OCI-LY7 (cell line): ENCODE measurements around the gene SPSB1. TPM values are rescaled to one million over a fixed set of nuclear protein-coding genes. Genes with fewer than 3 reads are reported as not detected.

Source experiments
- BruUV-seq: library from RNA; stranded (reverse); fragments of 400-500 nt; replicated peaks from 2 replicates; lab custom pipeline; 2021; lab: Mats Ljungman, UMichigan
- CTCF ChIA-PET: fragments of 300-600 bp; sonication (Branson Sonifier 250); formaldehyde crosslinking; loops from one replicate; lab custom pipeline; 2022; ENCODE audit warnings: antibody characterized with exemption; ENCODE audit not compliant: unreplicated experiment; lab: Charles Lee
- POLR2A ChIA-PET: fragments of 300-600 bp; sonication (Branson Sonifier 250); formaldehyde crosslinking; loops from one replicate; lab custom pipeline; 2022; ENCODE audit warnings: antibody characterized with exemption; lab: Charles Lee
- DNase-seq: peaks from one replicate; pipeline ENCODE4 v3.0.0-alpha.2; 2015; ENCODE audit warnings: low spot score
- H2AFZ ChIP-seq: fragments of 200-600 bp; sonication (generic), shearing (Covaris generic); 2 replicates; pipeline ENCODE4 v1.6.1; 2014; ENCODE audit warnings: mild to moderate bottlenecking, antibody characterized with exemption, low read length, moderate library complexity
- H3K27ac ChIP-seq: fragments of 200-600 bp; sonication (generic); 2 replicates; pipeline ENCODE4 v1.5.1; 2014; ENCODE audit warnings: mixed run types, low read depth, mild to moderate bottlenecking, moderate library complexity, low read length, inconsistent platforms; ENCODE audit not compliant: poor library complexity, severe bottlenecking
- H3K36me3 ChIP-seq: fragments of 200-600 bp; sonication (generic); 2 replicates; pipeline ENCODE4 v1.6.1; 2014; ENCODE audit warnings: mild to moderate bottlenecking, antibody characterized with exemption, low read length, moderate library complexity, mixed read lengths; ENCODE audit not compliant: insufficient read depth
- H3K4me1 ChIP-seq: fragments of 200-600 bp; sonication (generic); 2 replicates; pipeline ENCODE4 v1.5.1; 2014; ENCODE audit warnings: mild to moderate bottlenecking, low read length; ENCODE audit not compliant: insufficient read depth, poor library complexity, severe bottlenecking
- H3K4me2 ChIP-seq: fragments of 200-600 bp; sonication (generic); 2 replicates; pipeline ENCODE4 v1.6.1; 2014; ENCODE audit warnings: mild to moderate bottlenecking, low read length
- H3K4me3 ChIP-seq: fragments of 200-600 bp; sonication (generic); 2 replicates; pipeline ENCODE4 v1.5.1; 2014; ENCODE audit warnings: mild to moderate bottlenecking, low read depth, low read length; ENCODE audit not compliant: poor library complexity, severe bottlenecking
- H3K79me2 ChIP-seq: fragments of 200-600 bp; sonication (generic); 2 replicates; pipeline ENCODE4 v1.6.1; 2016; ENCODE audit warnings: low read depth, mild to moderate bottlenecking, low read length, moderate library complexity, mixed read lengths; ENCODE audit not compliant: insufficient read depth
- H3K9me2 ChIP-seq: fragments of 200-600 bp; sonication (generic); 2 replicates; pipeline ENCODE4 v1.6.1; 2016; ENCODE audit warnings: mild to moderate bottlenecking, low read length, mixed read lengths; ENCODE audit not compliant: insufficient read depth
- H3K9me3 ChIP-seq: fragments of 200-600 bp; sonication (generic); 2 replicates; pipeline ENCODE4 v1.6.1; 2014; ENCODE audit warnings: mild to moderate bottlenecking, mixed run types, low read length, mixed read lengths
- H4K20me1 ChIP-seq: fragments of 200-600 bp; sonication (generic); 2 replicates; pipeline ENCODE4 v1.6.1; 2014; ENCODE audit warnings: mild to moderate bottlenecking, antibody characterized with exemption, low read length, moderate library complexity, mixed read lengths; ENCODE audit not compliant: insufficient read depth
- EZH2phosphoT487 ChIP-seq: fragments of 200-600 bp; sonication (generic); IDR thresholded peaks from 2 replicates; pipeline ENCODE4 v1.6.1; 2018; ENCODE audit warnings: low read depth, borderline replicate concordance, mild to moderate bottlenecking, mixed run types, antibody characterized with exemption, low read length, moderate library complexity, mixed read lengths
- intact Hi-C: fragments of 100-400 bp; cut with micrococcal nuclease; formaldehyde crosslinking; loops from one replicate; pipeline ENCODE4 v1.10.0; 2022; ENCODE audit not compliant: unreplicated experiment
- total RNA-seq, 2 experiments: library from RNA; depleted of rRNA in 1 of 2; stranded (reverse); fragments of >200 nt in 1 of 2; shearing (Covaris generic) in 1 of 2; gene quantifications; 2 replicates each; pipeline ENCODE4 v1.2.3, GENCODE V29; 2014 to 2022
- TF ChIP-seq, protein P1 (sequence below): fragments of 200-600 bp; sonication (generic); conservative IDR thresholded peaks from 2 replicates; pipeline ENCODE4 v1.5.1; 2014; ENCODE audit warnings: mild to moderate bottlenecking, antibody characterized with exemption, low read length, moderate library complexity, mixed read lengths

The SPSB1 gene
- total RNA-seq, 2 experiments from 2014 or later: 1.2 to 14.0 TPM

DNA sequence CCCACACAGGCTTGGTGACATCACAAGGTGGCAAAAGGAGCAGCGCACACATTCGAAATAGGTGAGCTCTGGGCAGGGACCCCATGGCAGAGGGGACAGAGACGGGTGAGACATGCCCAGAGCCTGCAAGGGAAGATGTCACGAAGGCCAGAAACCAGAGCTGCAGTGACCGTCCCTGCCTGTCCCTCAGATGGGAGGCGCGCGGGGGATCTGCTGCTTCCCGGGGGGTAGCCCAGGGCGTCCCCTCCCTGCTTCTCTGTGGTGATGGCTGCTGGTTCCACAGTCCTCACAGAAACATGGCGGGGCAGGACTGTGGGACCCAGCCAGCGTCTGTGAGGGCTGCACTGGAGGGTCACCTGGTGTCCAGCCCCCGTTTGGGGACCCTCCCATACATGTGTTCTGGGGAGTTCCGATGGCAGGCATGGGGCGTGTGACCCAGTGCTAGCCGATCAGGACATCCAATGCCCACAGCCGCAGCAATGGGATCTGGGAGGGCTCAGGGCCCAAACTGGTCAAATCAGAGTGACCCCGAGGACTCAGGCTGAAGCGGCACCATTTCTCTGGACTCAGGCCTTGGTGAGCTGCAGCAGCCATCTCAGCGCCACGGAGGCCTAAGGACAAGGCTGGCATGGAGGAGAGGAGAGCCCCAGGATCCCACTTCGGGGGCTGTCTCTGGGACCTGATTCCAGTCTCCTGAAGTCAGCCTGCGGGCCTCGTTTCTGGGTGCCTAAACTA lies 20.7 kb upstream of the SPSB1 start:
- Histone ChIP-seq H4K20me1 (no peaks in the 10 kb centered on the region), H3K9me2 (no peaks in the 10 kb centered on the region), H3K4me1 (peaks cover 6% of the 10 kb centered on the region), H3K79me2 (no peaks in the 10 kb centered on the region), H3K4me2 (no peak overlapping the region), H3K36me3 (no peaks in the 10 kb centered on the region), H3K4me3 (no peak overlapping the region), H3K9me3 (no peaks in the 10 kb centered on the region), H2AFZ (no peak overlapping the region), H3K27ac (no peak overlapping the region)
- no TSS peak for BruUV-seq
- intact Hi-C loops: no loop called here
- DNase-seq: no peak
- POLR2A ChIA-PET: no interaction called here
- CTCF ChIA-PET: interaction anchor here (0.6 kb wide), 1 partner anchor 248 kb away, joined by 3 read pairs; no protein-coding TSS in a partner anchor
- TF ChIP-seq EZH2phosphoT487: no peak
- TF ChIP-seq, protein P1, sequence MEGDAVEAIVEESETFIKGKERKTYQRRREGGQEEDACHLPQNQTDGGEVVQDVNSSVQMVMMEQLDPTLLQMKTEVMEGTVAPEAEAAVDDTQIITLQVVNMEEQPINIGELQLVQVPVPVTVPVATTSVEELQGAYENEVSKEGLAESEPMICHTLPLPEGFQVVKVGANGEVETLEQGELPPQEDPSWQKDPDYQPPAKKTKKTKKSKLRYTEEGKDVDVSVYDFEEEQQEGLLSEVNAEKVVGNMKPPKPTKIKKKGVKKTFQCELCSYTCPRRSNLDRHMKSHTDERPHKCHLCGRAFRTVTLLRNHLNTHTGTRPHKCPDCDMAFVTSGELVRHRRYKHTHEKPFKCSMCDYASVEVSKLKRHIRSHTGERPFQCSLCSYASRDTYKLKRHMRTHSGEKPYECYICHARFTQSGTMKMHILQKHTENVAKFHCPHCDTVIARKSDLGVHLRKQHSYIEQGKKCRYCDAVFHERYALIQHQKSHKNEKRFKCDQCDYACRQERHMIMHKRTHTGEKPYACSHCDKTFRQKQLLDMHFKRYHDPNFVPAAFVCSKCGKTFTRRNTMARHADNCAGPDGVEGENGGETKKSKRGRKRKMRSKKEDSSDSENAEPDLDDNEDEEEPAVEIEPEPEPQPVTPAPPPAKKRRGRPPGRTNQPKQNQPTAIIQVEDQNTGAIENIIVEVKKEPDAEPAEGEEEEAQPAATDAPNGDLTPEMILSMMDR: no peak

DNA sequence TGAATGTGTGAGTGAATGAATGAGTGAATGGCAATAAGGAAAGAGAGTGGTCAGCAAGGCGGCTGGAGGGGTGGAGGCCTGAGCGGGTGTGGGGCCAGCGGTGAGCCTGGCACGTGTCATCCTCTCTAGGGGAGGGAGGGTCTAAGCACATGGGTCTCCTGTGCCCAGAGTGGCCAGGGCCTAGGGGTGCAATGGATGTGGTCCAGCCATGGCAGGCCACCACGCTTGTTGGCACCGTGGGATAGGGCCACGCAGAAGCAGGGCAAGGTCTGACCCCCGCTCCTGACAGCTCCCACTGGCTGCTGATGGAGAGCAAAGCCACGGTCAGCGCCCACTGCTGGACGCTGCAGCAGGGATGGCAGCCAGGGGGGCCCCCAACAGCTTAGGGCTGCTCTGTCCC lies 19.5 kb upstream of the SPSB1 start:
- ChIA-PET CTCF (no interaction called here), POLR2A (no interaction called here)
- Histone ChIP-seq H3K4me2 (no peak overlapping the region), H3K4me1 (peaks cover 6% of the 10 kb centered on the region), H3K79me2 (no peaks in the 10 kb centered on the region), H2AFZ (no peak overlapping the region), H3K9me3 (no peaks in the 10 kb centered on the region), H3K4me3 (no peak overlapping the region), H4K20me1 (no peaks in the 10 kb centered on the region), H3K36me3 (no peaks in the 10 kb centered on the region), H3K27ac (no peak overlapping the region), H3K9me2 (no peaks in the 10 kb centered on the region)
- no peak for DNase-seq
- no TSS peak for BruUV-seq
- TF ChIP-seq, protein P1: no peak
- no peak for TF ChIP-seq EZH2phosphoT487
- intact Hi-C loops: no loop called here

GRCh38 chr1:9275161-9275560 lies 17.5 kb upstream of the SPSB1 start:
- ChIA-PET POLR2A (no interaction called here), CTCF (no interaction called here)
- H3K27ac ChIP-seq: no peak overlapping the region
- no peaks in the 10 kb centered on the region for H3K79me2 ChIP-seq
- H3K9me2 ChIP-seq: no peaks in the 10 kb centered on the region
- H3K4me1 ChIP-seq: peaks cover 6% of the 10 kb centered on the region
- no peak overlapping the region for H3K4me2 ChIP-seq
- BruUV-seq: no TSS peak
- TF ChIP-seq, protein P1: no peak
- no peak for TF ChIP-seq EZH2phosphoT487
- no peaks in the 10 kb centered on the region for H4K20me1 ChIP-seq
- no peak for DNase-seq
- H3K9me3 ChIP-seq: no peaks in the 10 kb centered on the region
- H3K36me3 ChIP-seq: no peaks in the 10 kb centered on the region
- H3K4me3 ChIP-seq: no peak overlapping the region
- intact Hi-C loops: no loop called here
- H2AFZ ChIP-seq: no peak overlapping the region
